ENCODE measurements around the gene POU2AF3. TPM values are rescaled to one million over a fixed set of nuclear protein-coding genes. Genes with fewer than 3 reads are reported as not detected.
"Not testable (repeated sequence)": the region's sequence is repeated elsewhere in the genome, so short reads cannot be mapped to it uniquely, and the experiment has no call there.

Gene POU2AF3
- total RNA-seq, 3 donors from 2014 or later (not counting 1 experiment from before 2014, with no cell fraction given), result not detected

- DNase-seq (no peak), ATAC-seq (no peak)
- Histone ChIP-seq H3K27ac (ENCODE audit: low read length) (no peak overlapping the region), H3K4me3 (ENCODE audit: low read length) (no peak overlapping the region), H3K4me1 (ENCODE audit: control insufficient read depth, insufficient read depth, low read length) (no peaks in the 10 kb centered on the region), H3K27me3 (ENCODE audit: control insufficient read depth, insufficient read depth, low read length) (no peaks in the 10 kb centered on the region), H3K9me3 (ENCODE audit: control insufficient read depth, insufficient read depth, low read length) (no peaks in the 10 kb centered on the region), H3K36me3 (ENCODE audit: control insufficient read depth, insufficient read depth, low read length) (no peaks in the 10 kb centered on the region)
- Mint-ChIP-seq H3K4me1 (no peaks in the 10 kb centered on the region), H3K9me3 (no peaks in the 10 kb centered on the region), H3K27me3 (ENCODE audit: low read depth in 2 of 2) (peaks cover 3 to 8% of the 10 kb centered on the region in 2 donors), H3K36me3 (no peaks in the 10 kb centered on the region), H3K4me3 (no peak overlapping the region), H3K27ac (no peak overlapping the region)
- TF ChIP-seq CTCF (IDR thresholded peaks at IDR 0.05), result no peak
- WGBS (ENCODE audit: insufficient coverage), result 83% methylated on average over 1 of the region's 1 CpG
- intact Hi-C loops (cut with micrococcal nuclease), result no loop called here
Observed at GRCh38 chr11:111264646-111265045, 33.7 kb upstream of the POU2AF3 start.

GRCh38 chr11:111265421-111265820 lies 32.9 kb upstream of the POU2AF3 start:
- no peaks in the 10 kb centered on the region for H3K36me3 Mint-ChIP-seq
- H3K4me1 Mint-ChIP-seq, result no peaks in the 10 kb centered on the region
- no peaks in the 10 kb centered on the region for H3K4me1 ChIP-seq (ENCODE audit: control insufficient read depth, insufficient read depth, low read length)
- no peak for DNase-seq
- WGBS (ENCODE audit: insufficient coverage), result 84% methylated on average over 2 of the region's 2 CpGs
- TF ChIP-seq CTCF (IDR thresholded peaks at IDR 0.05), result no peak
- H3K9me3 ChIP-seq (ENCODE audit: control insufficient read depth, insufficient read depth, low read length), result no peaks in the 10 kb centered on the region
- no peak overlapping the region for H3K4me3 Mint-ChIP-seq
- H3K27ac Mint-ChIP-seq, result no peak overlapping the region
- no peaks in the 10 kb centered on the region for H3K36me3 ChIP-seq (ENCODE audit: control insufficient read depth, insufficient read depth, low read length)
- H3K9me3 Mint-ChIP-seq, result no peaks in the 10 kb centered on the region
- no peaks in the 10 kb centered on the region for H3K27me3 ChIP-seq (ENCODE audit: control insufficient read depth, insufficient read depth, low read length)
- intact Hi-C loops (cut with micrococcal nuclease), result no loop called here
- H3K27ac ChIP-seq (ENCODE audit: low read length), result no peak overlapping the region
- H3K27me3 Mint-ChIP-seq (ENCODE audit: low read depth in 2 of 2), result peaks cover 0 to 13% of the 10 kb centered on the region in 2 donors
- ATAC-seq, result no peak
- no peak overlapping the region for H3K4me3 ChIP-seq (ENCODE audit: low read length)

GRCh38 chr11:111268303-111268702 lies 30.0 kb upstream of the POU2AF3 start:
- DNase-seq; H3K4me1 Mint-ChIP-seq; H3K4me3 ChIP-seq (ENCODE audit: low read length); H3K36me3 Mint-ChIP-seq; H3K27me3 ChIP-seq (ENCODE audit: control insufficient read depth, insufficient read depth, low read length); intact Hi-C loops (cut with micrococcal nuclease); H3K27ac ChIP-seq (ENCODE audit: low read length); ATAC-seq; H3K9me3 ChIP-seq (ENCODE audit: control insufficient read depth, insufficient read depth, low read length); H3K4me1 ChIP-seq (ENCODE audit: control insufficient read depth, insufficient read depth, low read length); H3K36me3 ChIP-seq (ENCODE audit: control insufficient read depth, insufficient read depth, low read length); H3K4me3 Mint-ChIP-seq; H3K27ac Mint-ChIP-seq; H3K9me3 Mint-ChIP-seq: not testable (repeated sequence)
- 40% methylated on average over 2 of the region's 4 CpGs for WGBS (ENCODE audit: insufficient coverage)
- H3K27me3 Mint-ChIP-seq (ENCODE audit: low read depth in 2 of 2), result peaks cover 4 to 14% of the 10 kb centered on the region in 2 donors

GRCh38 chr11:111269146-111269868 lies 29.0 kb upstream of the POU2AF3 start:
- Histone ChIP-seq H3K9me3 (ENCODE audit: control insufficient read depth, insufficient read depth, low read length) (no peaks in the 10 kb centered on the region), H3K4me1 (ENCODE audit: control insufficient read depth, insufficient read depth, low read length) (no peaks in the 10 kb centered on the region), H3K36me3 (ENCODE audit: control insufficient read depth, insufficient read depth, low read length) (no peaks in the 10 kb centered on the region), H3K27me3 (ENCODE audit: control insufficient read depth, insufficient read depth, low read length) (no peaks in the 10 kb centered on the region), H3K27ac (ENCODE audit: low read length) (no peak overlapping the region), H3K4me3 (ENCODE audit: low read length) (no peak overlapping the region)
- ATAC-seq (no peak), DNase-seq (no peak)
- no peaks in the 10 kb centered on the region for H3K36me3 Mint-ChIP-seq
- H3K4me1 Mint-ChIP-seq, result peaks cover 0 to 4% of the 10 kb centered on the region in 2 donors
- no peaks in the 10 kb centered on the region for H3K9me3 Mint-ChIP-seq
- no peak for TF ChIP-seq CTCF (IDR thresholded peaks at IDR 0.05)
- intact Hi-C loops (cut with micrococcal nuclease), result no loop called here
- no peak overlapping the region for H3K27ac Mint-ChIP-seq
- H3K4me3 Mint-ChIP-seq, result no peak overlapping the region
- WGBS (ENCODE audit: insufficient coverage), result 81% methylated on average over 5 of the region's 5 CpGs
- peaks cover 5 to 14% of the 10 kb centered on the region in 2 donors for H3K27me3 Mint-ChIP-seq (ENCODE audit: low read depth in 2 of 2)

All from natural killer cell (primary cell).